Nephron progenitor cell (in vitro differentiated cells): ENCODE data around the gene F8A2.
"Not testable (repeated sequence)": the region's sequence is repeated elsewhere in the genome, so short reads cannot be mapped to it uniquely, and the experiment has no call there.

Experiments
- DNase-seq: peaks from one replicate; pipeline ENCODE4 v3.0.0; 2021
- H3K27ac Mint-ChIP-seq: 2 replicates; pipeline ENCODE4 v1.8.0; 2021; ENCODE audit warnings: mild to moderate bottlenecking, moderate library complexity, mixed read lengths
- H3K27me3 Mint-ChIP-seq: 2 replicates; pipeline ENCODE4 v1.8.0; 2021; ENCODE audit warnings: mild to moderate bottlenecking, low read depth, mixed read lengths; ENCODE audit not compliant: poor library complexity
- H3K36me3 Mint-ChIP-seq: 2 replicates; pipeline ENCODE4 v1.8.0; 2021; ENCODE audit warnings: low read depth, mixed read lengths
- H3K4me1 Mint-ChIP-seq: 2 replicates; pipeline ENCODE4 v1.8.0; 2021; ENCODE audit warnings: mixed read lengths
- H3K4me3 Mint-ChIP-seq: 2 replicates; pipeline ENCODE4 v1.8.0; 2021; ENCODE audit warnings: mild to moderate bottlenecking, moderate library complexity, mixed read lengths
- H3K9me3 Mint-ChIP-seq: 2 replicates; pipeline ENCODE4 v1.8.0; 2021; ENCODE audit warnings: mild to moderate bottlenecking, moderate library complexity, mixed read lengths
- TF ChIP-seq, protein P1 (sequence below): fragments of 200-600 bp; sonication (generic); IDR thresholded peaks from 2 replicates; pipeline ENCODE4 v1.5.0; 2021; ENCODE audit warnings: antibody characterized with exemption

The F8A2 gene

DNA sequence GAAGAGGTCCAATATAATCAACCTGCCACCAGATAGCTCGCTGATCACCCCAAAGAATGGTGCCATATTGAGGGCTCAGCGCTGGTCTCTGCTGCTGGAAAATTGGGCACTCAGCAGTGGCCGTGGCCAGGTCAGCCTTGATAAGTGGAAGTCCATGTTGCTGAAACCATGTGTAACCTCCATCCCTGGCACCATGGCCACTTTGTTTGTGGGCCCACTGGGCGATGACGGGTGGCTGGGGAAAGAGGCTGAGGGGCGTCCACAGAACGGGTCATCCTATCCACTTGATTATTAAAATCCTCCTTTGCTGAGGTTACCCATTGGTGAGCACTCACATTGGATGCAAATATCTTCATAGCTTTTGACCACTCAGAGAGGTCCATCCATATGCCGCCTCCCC, 7.7 kb downstream of the F8A2 start:
- H3K27ac Mint-ChIP-seq = no peak overlapping the region
- no peak for DNase-seq
- peaks cover 52% of the 10 kb centered on the region for H3K36me3 Mint-ChIP-seq
- no peaks in the 10 kb centered on the region for H3K27me3 Mint-ChIP-seq
- no peak overlapping the region for H3K4me3 Mint-ChIP-seq
- peaks cover 83% of the 10 kb centered on the region for H3K9me3 Mint-ChIP-seq
- TF ChIP-seq, protein P1, sequence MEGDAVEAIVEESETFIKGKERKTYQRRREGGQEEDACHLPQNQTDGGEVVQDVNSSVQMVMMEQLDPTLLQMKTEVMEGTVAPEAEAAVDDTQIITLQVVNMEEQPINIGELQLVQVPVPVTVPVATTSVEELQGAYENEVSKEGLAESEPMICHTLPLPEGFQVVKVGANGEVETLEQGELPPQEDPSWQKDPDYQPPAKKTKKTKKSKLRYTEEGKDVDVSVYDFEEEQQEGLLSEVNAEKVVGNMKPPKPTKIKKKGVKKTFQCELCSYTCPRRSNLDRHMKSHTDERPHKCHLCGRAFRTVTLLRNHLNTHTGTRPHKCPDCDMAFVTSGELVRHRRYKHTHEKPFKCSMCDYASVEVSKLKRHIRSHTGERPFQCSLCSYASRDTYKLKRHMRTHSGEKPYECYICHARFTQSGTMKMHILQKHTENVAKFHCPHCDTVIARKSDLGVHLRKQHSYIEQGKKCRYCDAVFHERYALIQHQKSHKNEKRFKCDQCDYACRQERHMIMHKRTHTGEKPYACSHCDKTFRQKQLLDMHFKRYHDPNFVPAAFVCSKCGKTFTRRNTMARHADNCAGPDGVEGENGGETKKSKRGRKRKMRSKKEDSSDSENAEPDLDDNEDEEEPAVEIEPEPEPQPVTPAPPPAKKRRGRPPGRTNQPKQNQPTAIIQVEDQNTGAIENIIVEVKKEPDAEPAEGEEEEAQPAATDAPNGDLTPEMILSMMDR = no peak
- H3K4me1 Mint-ChIP-seq = no peaks in the 10 kb centered on the region

DNA sequence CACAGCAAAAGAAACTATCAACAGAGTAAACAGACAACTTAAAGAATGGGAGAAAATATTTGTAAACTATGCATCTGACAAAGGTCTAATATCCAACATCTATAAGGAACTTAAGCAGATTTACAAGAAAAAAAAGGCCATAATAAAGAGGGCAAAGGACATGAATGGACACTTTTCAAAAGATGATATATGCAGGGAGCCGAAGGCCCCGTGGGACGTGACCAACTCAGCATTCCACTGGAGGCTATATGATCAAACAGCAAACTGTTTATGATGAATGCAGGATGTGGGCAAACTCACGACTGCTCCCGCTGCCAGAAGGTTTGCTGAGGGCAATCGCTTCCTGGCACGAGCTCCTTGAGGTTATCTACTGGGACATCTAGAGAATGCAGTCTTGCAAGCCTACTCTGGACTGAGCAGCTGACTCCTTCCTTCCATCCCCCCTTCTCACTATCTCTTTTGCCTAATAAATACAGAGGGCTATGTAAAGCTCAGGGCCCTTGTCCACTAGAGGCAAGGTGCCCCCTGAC, 12.9 kb downstream of the F8A2 start:
- not testable (repeated sequence) for H3K27ac Mint-ChIP-seq

DNA sequence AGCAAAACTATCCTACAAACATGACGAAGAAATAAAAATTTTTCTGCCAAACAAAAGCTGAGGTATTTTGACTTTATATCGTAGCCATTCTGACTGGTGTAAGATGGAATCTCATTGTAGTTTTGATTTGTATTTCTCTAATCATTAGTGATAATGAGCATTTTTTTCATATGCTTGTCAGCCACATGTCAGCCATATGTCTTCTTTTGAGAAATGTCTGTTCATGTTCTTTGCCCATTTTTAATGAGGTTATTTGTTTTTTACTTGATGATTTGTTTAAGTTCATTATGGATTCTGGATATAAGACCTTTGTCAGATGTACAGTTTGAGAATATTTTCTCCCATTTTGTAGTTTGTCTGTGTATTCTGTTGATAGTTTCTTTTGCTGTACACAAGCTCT, 24.5 kb downstream of the F8A2 start:
- TF ChIP-seq, protein P1 = no peak
- H3K36me3 Mint-ChIP-seq = peaks cover 19% of the 10 kb centered on the region
- H3K27me3 Mint-ChIP-seq = no peaks in the 10 kb centered on the region

More for the DNA sequence above, 12.9 kb downstream of the F8A2 start:
- H3K4me3 Mint-ChIP-seq, H3K27me3 Mint-ChIP-seq, H3K4me1 Mint-ChIP-seq, DNase-seq: not testable (repeated sequence)
- H3K9me3 Mint-ChIP-seq = peaks cover 82% of the 10 kb centered on the region
- peaks cover 48% of the 10 kb centered on the region for H3K36me3 Mint-ChIP-seq

DNA sequence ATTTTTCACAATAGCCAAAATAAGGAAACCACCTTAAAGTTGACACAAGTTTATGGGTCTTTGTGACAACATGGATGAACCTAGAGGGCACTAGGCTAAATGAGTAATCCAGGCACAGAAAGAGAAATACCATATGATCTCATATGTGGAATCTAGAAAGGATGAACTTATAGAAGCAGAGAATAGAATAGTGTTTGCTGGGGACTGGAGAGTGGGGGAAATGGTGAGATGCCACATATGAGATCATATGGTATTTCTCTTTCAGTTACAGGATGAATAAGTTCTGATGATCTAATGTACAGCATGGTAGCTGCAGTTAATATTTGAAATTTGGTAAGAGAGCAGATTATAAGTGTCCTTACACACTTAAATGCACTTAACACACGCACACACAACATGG, 35.9 kb downstream of the F8A2 start:
- Mint-ChIP-seq H3K27ac (no peak overlapping the region), H3K9me3 (peaks cover 47% of the 10 kb centered on the region), H3K4me3 (no peak overlapping the region), H3K4me1 (no peaks in the 10 kb centered on the region), H3K27me3 (no peaks in the 10 kb centered on the region), H3K36me3 (peaks cover 6% of the 10 kb centered on the region)
- no peak for DNase-seq
- TF ChIP-seq, protein P1 = no peak

More for the DNA sequence above, 24.5 kb downstream of the F8A2 start:
- no peak overlapping the region for H3K27ac Mint-ChIP-seq
- H3K4me3 Mint-ChIP-seq = no peak overlapping the region
- H3K9me3 Mint-ChIP-seq = peaks cover 77% of the 10 kb centered on the region
- H3K4me1 Mint-ChIP-seq = no peaks in the 10 kb centered on the region
- DNase-seq = no peak
